Activated CD4-positive, alpha-beta T cell treated with anti-CD3 and anti-CD28 coated beads for 36 hours (primary cell): ENCODE data around the gene KDM7A. TPM values are rescaled to one million over a fixed set of nuclear protein-coding genes. Genes with fewer than 3 reads are reported as not detected.
"Not testable (repeated sequence)": the region's sequence is repeated elsewhere in the genome, so short reads cannot be mapped to it uniquely, and the experiment has no call there.

Experiments
- ATAC-seq: fragments of 200-7000 bp; cut with Tn5 transposase; one replicate; pipeline ENCODE4 v1.10.0; 2021; ENCODE audit warnings: mild to moderate bottlenecking, moderate library complexity
- CTCF ChIA-PET: fragments of 350-600 bp; sonication (Branson Sonifier 250); formaldehyde crosslinking; loops from one replicate; lab custom pipeline; 2021; ENCODE audit warnings: antibody characterized with exemption; lab: Charles Lee
- POLR2A ChIA-PET: fragments of 350-600 bp; sonication (Branson Sonifier 250); formaldehyde crosslinking; loops from one replicate; lab custom pipeline; 2021; ENCODE audit warnings: antibody characterized with exemption, inconsistent platforms; lab: Charles Lee
- DNase-seq: peaks from one replicate; pipeline ENCODE4 v3.0.0-alpha.2; 2020
- H3K27ac Mint-ChIP-seq: one replicate; pipeline ENCODE4 v1.8.0; 2021; ENCODE audit warnings: mixed read lengths
- H3K27me3 Mint-ChIP-seq: one replicate; pipeline ENCODE4 v1.8.0; 2021; ENCODE audit warnings: mixed read lengths
- H3K36me3 Mint-ChIP-seq: one replicate; pipeline ENCODE4 v1.8.0; 2021; ENCODE audit warnings: low read depth, mixed read lengths
- H3K4me1 Mint-ChIP-seq: one replicate; pipeline ENCODE4 v1.8.0; 2021; ENCODE audit warnings: mixed read lengths
- H3K4me3 Mint-ChIP-seq: one replicate; pipeline ENCODE4 v1.8.0; 2021; ENCODE audit warnings: mild to moderate bottlenecking, moderate library complexity, mixed read lengths
- H3K9me3 Mint-ChIP-seq: one replicate; pipeline ENCODE4 v1.8.0; 2021; ENCODE audit warnings: low read depth, mixed read lengths
- intact Hi-C, 2 experiments: fragments of 100-400 bp; cut with DNase I in 1 of 2; cut with micrococcal nuclease in 1 of 2; formaldehyde crosslinking; loops; one replicate each; pipeline versions ENCODE4 v1.14.2 to v1.15.1; 2022 to 2024; cut with DNase I, micrococcal nuclease
- total RNA-seq, 2 experiments: library from RNA; stranded (reverse); gene quantifications; one replicate each; pipeline ENCODE4 v1.2.3, GENCODE V29; 2021

Gene KDM7A
- total RNA-seq, 2 experiments from 2014 or later, result 17.9 to 28.7 TPM

- H3K36me3 Mint-ChIP-seq, result peaks cover 10% of the 10 kb centered on the region
- intact Hi-C loops, result loop anchor here (2.0 to 10.0 kb wide), 11 partner anchors 13 to 1373 kb away; partner anchors contain the start of genes ADCK2 (in 1 of the 2), AGK (in 1 of the 2), FMC1 (in 1 of the 2) and HIPK2 (in 1 of the 2)
- H3K4me1 Mint-ChIP-seq, result peaks cover 26% of the 10 kb centered on the region
- ATAC-seq (no peak), DNase-seq (no peak)
- CTCF ChIA-PET, result interaction anchor here (0.6 kb wide), 1 partner anchor 109 kb away, joined by 3 read pairs; no protein-coding TSS in a partner anchor
- H3K9me3 Mint-ChIP-seq, result peaks cover 9% of the 10 kb centered on the region
- H3K27me3 Mint-ChIP-seq, result peaks cover 5% of the 10 kb centered on the region
- no peak overlapping the region for H3K27ac Mint-ChIP-seq
- POLR2A ChIA-PET, result no interaction called here
- no peak overlapping the region for H3K4me3 Mint-ChIP-seq
Measured at GRCh38 chr7:140179339-140179738, 2.6 kb upstream of the KDM7A start.

GRCh38 chr7:140176122-140176701 lies 571 bp downstream of the KDM7A start:
- intact Hi-C loops, result loop anchor here (1.0 to 10.0 kb wide), 14 partner anchors 36 to 1376 kb away; partner anchors contain the start of genes FMC1 (in 2 of the 2), MRPS33 (in 2 of the 2), ADCK2 (in 1 of the 2) and AGK (in 1 of the 2)
- Mint-ChIP-seq H3K36me3 (peaks cover 21% of the 10 kb centered on the region), H3K4me3 (peak overlapping the region; percentile 96), H3K9me3 (peaks cover 9% of the 10 kb centered on the region), H3K27me3 (peaks cover 5% of the 10 kb centered on the region), H3K4me1 (peaks cover 43% of the 10 kb centered on the region), H3K27ac (peak overlapping the region; percentile 83)
- no peak for ATAC-seq
- CTCF ChIA-PET, result interaction anchor here (0.6 to 2.2 kb wide), 9 partner anchors 8 to 1368 kb away, joined by 3 to 13 read pairs (median 3); no protein-coding TSS in a partner anchor
- no peak for DNase-seq
- POLR2A ChIA-PET, result interaction anchor here (1.0 to 1.4 kb wide), 2 partner anchors 37 to 53 kb away, joined by 3 to 9 read pairs; no protein-coding TSS in a partner anchor

DNA sequence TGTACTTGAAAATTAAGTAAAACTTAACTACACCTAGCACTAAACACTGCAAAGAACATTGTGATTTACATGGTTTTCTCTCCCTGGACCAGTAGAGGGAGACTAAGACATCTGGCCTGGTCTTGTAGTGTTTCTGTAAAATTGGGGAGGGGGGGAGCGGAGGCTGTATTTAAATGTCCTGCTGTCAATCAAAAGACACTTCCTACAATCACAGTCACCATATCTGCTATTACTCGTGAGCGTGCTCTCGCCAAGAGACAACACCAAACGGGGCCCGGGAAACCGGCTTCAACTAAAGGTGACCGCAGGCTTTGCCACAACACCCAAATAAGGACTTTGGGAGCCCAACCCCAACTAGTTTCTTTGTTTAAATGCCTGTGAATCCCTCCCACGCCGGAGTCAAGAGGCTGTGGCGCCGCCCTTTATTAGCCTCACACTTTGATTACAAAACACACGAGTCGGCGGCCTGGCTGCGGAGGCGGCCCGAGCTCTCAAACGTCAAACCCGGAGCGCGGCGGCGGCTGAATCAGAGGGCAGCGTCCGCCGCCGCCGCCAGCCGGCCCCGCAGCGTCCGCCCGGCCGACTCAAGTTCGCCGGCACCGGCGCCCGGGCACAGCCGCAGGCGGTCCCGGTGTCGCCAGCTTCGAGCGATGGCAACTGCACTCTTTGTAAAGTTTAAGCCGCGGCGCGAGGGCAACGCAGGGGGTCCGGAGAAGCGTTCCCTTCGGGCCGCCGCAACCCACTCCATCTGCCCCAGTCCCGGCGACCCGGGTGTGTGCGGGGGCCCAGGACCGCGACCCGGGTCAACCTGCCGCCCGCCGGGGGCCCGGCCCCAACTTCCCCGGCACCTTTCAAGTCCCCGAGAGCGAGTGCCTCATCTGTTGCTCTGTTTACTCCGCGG lies 1.3 kb downstream of the KDM7A start:
- H3K27me3 Mint-ChIP-seq, result peaks cover 3% of the 10 kb centered on the region
- intact Hi-C loops, result loop anchor here (1.0 to 10.0 kb wide), 22 partner anchors 10 to 1377 kb away; partner anchors contain the start of genes FMC1 (in 2 of the 2), MKRN1 (in 2 of the 2), MRPS33 (in 2 of the 2) and ADCK2 (in 1 of the 2)

GRCh38 chr7:140174217-140174616 lies 2.6 kb downstream of the KDM7A start:
- ChIA-PET CTCF (no interaction called here), POLR2A (interaction anchor here (0.6 kb wide), 1 partner anchor 23 kb away, joined by 6 read pairs; no protein-coding TSS in a partner anchor)
- H3K4me3 Mint-ChIP-seq, result no peak overlapping the region
- H3K4me1 Mint-ChIP-seq, result peaks cover 57% of the 10 kb centered on the region
- DNase-seq (no peak), ATAC-seq (no peak)
- intact Hi-C loops, result loop anchor here (2.0 to 10.0 kb wide), 3 partner anchors 305 to 841 kb away; partner anchors contain the start of genes ADCK2 (in 1 of the 2), MKRN1 (in 1 of the 2) and MRPS33 (in 1 of the 2)
- H3K27me3 Mint-ChIP-seq, result peaks cover 3% of the 10 kb centered on the region
- peaks cover 18% of the 10 kb centered on the region for H3K36me3 Mint-ChIP-seq
- H3K27ac Mint-ChIP-seq, result no peak overlapping the region
- H3K9me3 Mint-ChIP-seq, result peaks cover 7% of the 10 kb centered on the region

More for the DNA sequence above, 1.3 kb downstream of the KDM7A start:
- POLR2A ChIA-PET, result interaction anchor here (0.8 to 1.0 kb wide), 2 partner anchors 54 to 77 kb away, joined by 3 to 9 read pairs; no protein-coding TSS in a partner anchor
- CTCF ChIA-PET, result interaction anchor here (0.6 to 1.1 kb wide), 7 partner anchors 8 to 1369 kb away, joined by 3 to 4 read pairs (median 3); no protein-coding TSS in a partner anchor
- peak; percentile 95 for DNase-seq
- peaks cover 21% of the 10 kb centered on the region for H3K36me3 Mint-ChIP-seq
- peak; percentile 70 for ATAC-seq
- peaks cover 9% of the 10 kb centered on the region for H3K9me3 Mint-ChIP-seq
- H3K4me1 Mint-ChIP-seq, result peaks cover 49% of the 10 kb centered on the region
- H3K4me3 Mint-ChIP-seq, result peak overlapping the region; percentile 96
- H3K27ac Mint-ChIP-seq, result peak overlapping the region; percentile 83

GRCh38 chr7:140170375-140170774 lies 6.4 kb downstream of the KDM7A start:
- no peak overlapping the region for H3K27ac Mint-ChIP-seq
- ATAC-seq (no peak), DNase-seq (no peak)
- H3K27me3 Mint-ChIP-seq, result no peaks in the 10 kb centered on the region
- intact Hi-C loops, result loop anchor here (10.0 kb wide), 2 partner anchors 504 to 844 kb away; partner anchors contain the start of genes ADCK2 (in 1 of the 2) and MRPS33 (in 1 of the 2)
- ChIA-PET CTCF (interaction anchor here (0.6 to 1.5 kb wide), 2 partner anchors 89 to 137 kb away, joined by 3 to 4 read pairs; no protein-coding TSS in a partner anchor), POLR2A (interaction anchor here (0.6 kb wide), 1 partner anchor 498 kb away, joined by 6 read pairs; no protein-coding TSS in a partner anchor)
- peaks cover 11% of the 10 kb centered on the region for H3K36me3 Mint-ChIP-seq
- no peak overlapping the region for H3K4me3 Mint-ChIP-seq
- peaks cover 73% of the 10 kb centered on the region for H3K4me1 Mint-ChIP-seq
- H3K9me3 Mint-ChIP-seq, result no peaks in the 10 kb centered on the region

DNA sequence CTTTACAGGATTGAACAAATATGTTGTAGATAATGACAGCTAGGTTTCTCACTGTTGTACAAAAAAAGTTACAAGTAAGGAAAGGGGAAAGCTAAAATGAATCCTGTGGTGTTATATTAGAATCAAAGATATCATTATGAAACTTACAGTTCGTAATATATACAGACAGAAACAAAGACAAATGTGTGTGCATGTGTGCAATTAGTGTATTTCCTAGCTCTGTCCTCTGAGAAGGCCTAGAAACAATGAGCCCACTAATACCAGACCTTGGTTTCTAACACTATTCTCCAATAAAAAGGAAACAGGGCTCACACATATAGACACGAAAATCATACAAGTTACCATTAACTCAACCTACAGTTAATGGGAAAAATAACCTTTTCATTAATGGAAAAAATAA lies 8.0 kb downstream of the KDM7A start:
- Mint-ChIP-seq H3K4me3 (no peak overlapping the region), H3K27me3 (no peaks in the 10 kb centered on the region), H3K9me3 (no peaks in the 10 kb centered on the region), H3K4me1 (peaks cover 76% of the 10 kb centered on the region), H3K36me3 (peaks cover 14% of the 10 kb centered on the region), H3K27ac (peak overlapping the region; percentile 29)
- peak; percentile 37 for ATAC-seq
- POLR2A ChIA-PET, result no interaction called here
- CTCF ChIA-PET, result interaction anchor here (0.6 to 1.7 kb wide), 5 partner anchors 9 to 191 kb away, joined by 3 to 5 read pairs (median 4); no protein-coding TSS in a partner anchor
- intact Hi-C loops, result no loop called here
- no peak for DNase-seq

- DNase-seq (peak; percentile 28), ATAC-seq (peak; percentile 90)
- POLR2A ChIA-PET, result interaction anchor here (0.6 kb wide), 3 partner anchors 11 to 87 kb away, joined by 3 to 4 read pairs (median 3); no protein-coding TSS in a partner anchor
- intact Hi-C loops, result loop anchor here in 1 of 2 experiments (1.0 kb wide), 1 partner anchor 10 kb away; no protein-coding TSS in a partner anchor
- Mint-ChIP-seq H3K27me3 (no peaks in the 10 kb centered on the region), H3K36me3 (peaks cover 5% of the 10 kb centered on the region), H3K9me3 (no peaks in the 10 kb centered on the region), H3K27ac (peak overlapping the region; percentile 95), H3K4me1 (peaks cover 78% of the 10 kb centered on the region), H3K4me3 (peak overlapping the region; percentile 26)
- CTCF ChIA-PET, result interaction anchor here (0.6 to 2.1 kb wide), 5 partner anchors 18 to 139 kb away, joined by 3 to 6 read pairs (median 3); no protein-coding TSS in a partner anchor
Measured at GRCh38 chr7:140165422-140165821, 11.4 kb downstream of the KDM7A start.

DNA sequence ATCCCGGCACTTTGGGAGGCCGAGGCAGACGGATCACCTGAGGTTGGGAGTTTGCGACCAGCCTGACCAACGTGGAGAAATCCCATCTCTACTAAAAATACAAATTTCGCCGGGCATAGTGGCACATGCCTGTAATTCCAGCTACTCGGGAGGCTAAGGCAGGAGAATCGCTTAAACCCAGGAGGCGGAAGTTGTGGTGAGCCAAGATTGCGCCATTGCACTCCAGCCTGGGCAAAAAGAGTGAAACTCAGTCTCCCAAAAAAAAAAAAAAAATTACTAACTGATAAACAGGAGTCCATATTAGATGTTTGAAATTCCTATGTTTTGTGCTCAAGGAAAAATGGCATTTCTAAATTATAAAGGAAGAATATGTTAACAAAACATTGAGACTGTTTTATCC lies 14.7 kb downstream of the KDM7A start:
- Mint-ChIP-seq H3K27ac (peak overlapping the region; percentile 31), H3K36me3 (peaks cover 17% of the 10 kb centered on the region), H3K4me1 (peaks cover 71% of the 10 kb centered on the region)
- intact Hi-C loops, H3K27me3 Mint-ChIP-seq, H3K9me3 Mint-ChIP-seq, ATAC-seq, H3K4me3 Mint-ChIP-seq, CTCF ChIA-PET, DNase-seq: not testable (repeated sequence)
- POLR2A ChIA-PET, result interaction anchor here (0.6 kb wide), 1 partner anchor 414 kb away, joined by 6 read pairs; no protein-coding TSS in a partner anchor

GRCh38 chr7:140161047-140161446 lies 15.7 kb downstream of the KDM7A start:
- ChIA-PET POLR2A (no interaction called here), CTCF (no interaction called here)
- DNase-seq (no peak), ATAC-seq (no peak)
- intact Hi-C loops, result no loop called here
- Mint-ChIP-seq H3K9me3 (no peaks in the 10 kb centered on the region), H3K27me3 (no peaks in the 10 kb centered on the region), H3K4me1 (peaks cover 72% of the 10 kb centered on the region), H3K36me3 (peaks cover 17% of the 10 kb centered on the region), H3K27ac (peak overlapping the region; percentile 70), H3K4me3 (no peak overlapping the region)

GRCh38 chr7:140160308-140160707 lies 16.5 kb downstream of the KDM7A start:
- CTCF ChIA-PET, result interaction anchor here (0.7 to 0.9 kb wide), 2 partner anchors 145 to 604 kb away, joined by 3 read pairs; no protein-coding TSS in a partner anchor
- POLR2A ChIA-PET, result no interaction called here
- no peaks in the 10 kb centered on the region for H3K9me3 Mint-ChIP-seq
- peaks cover 17% of the 10 kb centered on the region for H3K36me3 Mint-ChIP-seq
- no peak for ATAC-seq
- intact Hi-C loops, result no loop called here
- peak overlapping the region; percentile 70 for H3K27ac Mint-ChIP-seq
- DNase-seq, result no peak
- H3K4me3 Mint-ChIP-seq, result no peak overlapping the region
- H3K4me1 Mint-ChIP-seq, result peaks cover 72% of the 10 kb centered on the region
- no peaks in the 10 kb centered on the region for H3K27me3 Mint-ChIP-seq
